CD4-positive, alpha-beta T cell (primary cell): ENCODE measurements around the gene ITGAE. TPM values are rescaled to one million over a fixed set of nuclear protein-coding genes. Genes with fewer than 3 reads are reported as not detected.

Source experiments
- ATAC-seq: fragments of 200-7000 bp; cut with Tn5 transposase; one replicate; pipeline ENCODE4 v1.10.0; 2022; ENCODE audit warnings: mild to moderate bottlenecking; ENCODE audit not compliant: poor library complexity
- CTCF ChIA-PET: fragments of 350-600 bp; sonication (Branson Sonifier 250); formaldehyde crosslinking; loops from one replicate; lab custom pipeline; 2021; ENCODE audit warnings: antibody characterized with exemption, inconsistent platforms; lab: Charles Lee
- POLR2A ChIA-PET: fragments of 350-600 bp; sonication (Branson Sonifier 250); formaldehyde crosslinking; loops from one replicate; lab custom pipeline; 2021; ENCODE audit warnings: antibody characterized with exemption, inconsistent platforms; lab: Charles Lee
- DNase-seq, 14 experiments: peaks; one replicate each; pipeline ENCODE4 v3.0.0-alpha.2; 2013 to 2020; ENCODE audit warnings: mixed read lengths in 2 of 14
- H3K27ac ChIP-seq, 2 donors: one replicate each; pipeline versions ENCODE4 v1.5.1 to v1.7.0; 2013; ENCODE audit warnings: low read length in 2 of 2, low read depth in 1 of 2, mild to moderate bottlenecking in 1 of 2
- H3K27me3 ChIP-seq, 2 experiments: 1 replicate in 1 of 2; 2 replicates in 1 of 2; pipeline versions ENCODE4 v1.6.1 to v1.7.0; 2013; ENCODE audit warnings: low read length in 2 of 2, control low read depth in 1 of 2, mild to moderate bottlenecking in 1 of 2, moderate library complexity in 1 of 2; ENCODE audit not compliant: insufficient read depth in 2 of 2, control insufficient read depth in 1 of 2
- H3K36me3 ChIP-seq: one replicate; pipeline ENCODE4 v1.6.1; 2013; ENCODE audit warnings: low read length, control low read depth; ENCODE audit not compliant: insufficient read depth
- H3K4me1 ChIP-seq: one replicate; pipeline ENCODE4 v1.6.1; 2013; ENCODE audit warnings: low read length, control low read depth; ENCODE audit not compliant: insufficient read depth
- H3K4me3 ChIP-seq: one replicate; pipeline ENCODE4 v1.5.1; 2013; ENCODE audit warnings: mild to moderate bottlenecking, low read length, moderate library complexity
- H3K9me3 ChIP-seq, 2 experiments: 1 replicate in 1 of 2; 2 replicates in 1 of 2; pipeline versions ENCODE4 v1.6.1 to v1.7.0; 2013; ENCODE audit warnings: low read length in 2 of 2, mild to moderate bottlenecking in 2 of 2, control low read depth in 1 of 2, moderate library complexity in 1 of 2; ENCODE audit not compliant: control insufficient read depth in 1 of 2, insufficient read depth in 1 of 2
- H3K27ac Mint-ChIP-seq: one replicate; pipeline ENCODE4 v1.8.0; 2020; ENCODE audit warnings: mixed read lengths
- H3K27me3 Mint-ChIP-seq: one replicate; pipeline ENCODE4 v1.8.0; 2021; ENCODE audit warnings: mixed read lengths
- H3K36me3 Mint-ChIP-seq: one replicate; pipeline ENCODE4 v1.8.0; 2021; ENCODE audit warnings: low read depth, mixed read lengths
- H3K4me1 Mint-ChIP-seq: one replicate; pipeline ENCODE4 v1.8.0; 2021; ENCODE audit warnings: low read depth, mixed read lengths
- H3K4me3 Mint-ChIP-seq: one replicate; pipeline ENCODE4 v1.8.0; 2020; ENCODE audit warnings: mild to moderate bottlenecking, mixed read lengths
- H3K9me3 Mint-ChIP-seq: one replicate; pipeline ENCODE4 v1.8.0; 2020; ENCODE audit warnings: mixed read lengths
- CTCF ChIP-seq: fragments of 200-600 bp; IDR thresholded peaks from one replicate; pipeline ENCODE4 v1.8.0; 2022; ENCODE audit warnings: antibody characterized with exemption, mild to moderate bottlenecking
- intact Hi-C, 2 experiments: fragments of 100-400 bp; cut with DNase I in 1 of 2; cut with micrococcal nuclease in 1 of 2; formaldehyde crosslinking; loops; one replicate each; pipeline versions ENCODE4 v1.15.1 to v1.9.0; 2023 to 2025; cut with DNase I, micrococcal nuclease
- total RNA-seq, 174 experiments: library from RNA in 2 of 174; stranded (reverse) in 2 of 174; gene quantifications; one replicate each; pipeline ENCODE4 v1.2.3 and lab custom pipeline; 2021 to 2026

Gene ITGAE
- total RNA-seq, 2 experiments from 2014 or later, result 15.8 to 18.3 TPM

- POLR2A ChIA-PET, result interaction anchor here (1.8 to 2.5 kb wide), 2 partner anchors 90 to 146 kb away, joined by 4 to 14 read pairs; no protein-coding TSS in a partner anchor
- H3K4me1 Mint-ChIP-seq, result peaks cover 6% of the 10 kb centered on the region
- peaks cover 62% of the 10 kb centered on the region for H3K36me3 ChIP-seq
- CTCF ChIA-PET, result interaction anchor here (0.6 to 5.3 kb wide), 3 partner anchors 17 to 107 kb away, joined by 3 to 106 read pairs (median 22); partner anchors contain the start of gene NCBP3
- H3K4me1 ChIP-seq, result no peaks in the 10 kb centered on the region
- intact Hi-C loops, result loop anchor here in 1 of 2 experiments (10.0 kb wide), 1 partner anchor 784 kb away; no protein-coding TSS in a partner anchor
- H3K27me3 ChIP-seq, result no peaks in the 10 kb centered on the region
- H3K9me3 Mint-ChIP-seq, result no peaks in the 10 kb centered on the region
- no peaks in the 10 kb centered on the region for H3K9me3 ChIP-seq
- TF ChIP-seq CTCF, result no peak
- no peak overlapping the region for H3K4me3 ChIP-seq
- no peak overlapping the region for H3K27ac ChIP-seq
- DNase-seq, result no peak
- peaks cover 68% of the 10 kb centered on the region for H3K36me3 Mint-ChIP-seq
- no peak for ATAC-seq
- H3K27me3 Mint-ChIP-seq, result no peaks in the 10 kb centered on the region
- H3K4me3 Mint-ChIP-seq, result no peak overlapping the region
- H3K27ac Mint-ChIP-seq, result no peak overlapping the region
Observed at GRCh38 chr17:3828151-3828851, 27.3 kb upstream of the ITGAE start.

GRCh38 chr17:3827124-3827773 is 26.3 kb upstream of the ITGAE start:
- DNase-seq (peak; percentile 44 to 85 (median 66)), ATAC-seq (peak; percentile 67)
- no peaks in the 10 kb centered on the region for H3K27me3 Mint-ChIP-seq
- H3K27ac Mint-ChIP-seq, result no peak overlapping the region
- intact Hi-C loops, result loop anchor here (1.0 to 10.0 kb wide), 4 partner anchors 90 to 782 kb away; no protein-coding TSS in a partner anchor
- peaks cover 6% of the 10 kb centered on the region for H3K4me1 Mint-ChIP-seq
- Histone ChIP-seq H3K36me3 (peaks cover 66% of the 10 kb centered on the region), H3K4me1 (no peaks in the 10 kb centered on the region), H3K9me3 (no peaks in the 10 kb centered on the region), H3K27ac (no peak overlapping the region), H3K27me3 (no peaks in the 10 kb centered on the region), H3K4me3 (no peak overlapping the region)
- ChIA-PET POLR2A (interaction anchor here (0.7 to 2.5 kb wide), 4 partner anchors 19 to 145 kb away, joined by 3 to 14 read pairs (median 4); partner anchors contain the start of gene NCBP3), CTCF (interaction anchor here (0.6 to 5.3 kb wide), 11 partner anchors 9 to 145 kb away, joined by 3 to 106 read pairs (median 3); partner anchors contain the start of gene NCBP3)
- no peak overlapping the region for H3K4me3 Mint-ChIP-seq
- peak; percentile 84 for TF ChIP-seq CTCF
- peaks cover 74% of the 10 kb centered on the region for H3K36me3 Mint-ChIP-seq
- H3K9me3 Mint-ChIP-seq, result no peaks in the 10 kb centered on the region

DNA sequence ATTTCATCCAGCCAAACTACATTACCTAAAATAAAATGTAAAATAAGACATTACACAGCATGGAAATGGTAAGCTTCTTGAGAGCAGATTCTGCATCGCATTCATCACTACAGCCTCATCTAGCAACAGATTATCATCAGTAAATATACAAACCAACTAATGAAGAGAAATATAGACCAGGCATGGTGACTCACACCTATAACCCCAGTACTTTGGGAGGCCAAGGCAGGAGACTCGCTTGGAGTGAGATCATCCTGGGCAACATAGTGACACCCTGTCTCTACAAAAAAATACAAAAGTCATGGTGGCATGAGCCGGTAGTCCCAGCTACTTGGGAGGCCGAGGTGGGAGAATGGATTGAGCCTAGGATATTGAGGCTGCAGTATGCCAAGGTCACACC is 25.2 kb upstream of the ITGAE start:
- ChIA-PET CTCF (interaction anchor here (1.6 to 5.3 kb wide), 4 partner anchors 19 to 144 kb away, joined by 3 to 106 read pairs (median 13); partner anchors contain the start of gene NCBP3), POLR2A (interaction anchor here (1.7 kb wide), 1 partner anchor 88 kb away, joined by 6 read pairs; no protein-coding TSS in a partner anchor)
- Mint-ChIP-seq H3K9me3 (no peaks in the 10 kb centered on the region), H3K4me1 (peaks cover 6% of the 10 kb centered on the region), H3K36me3 (peaks cover 84% of the 10 kb centered on the region), H3K4me3 (no peak overlapping the region), H3K27ac (no peak overlapping the region), H3K27me3 (no peaks in the 10 kb centered on the region)
- intact Hi-C loops, result loop anchor here (2.0 to 10.0 kb wide), 2 partner anchors 143 to 781 kb away; no protein-coding TSS in a partner anchor
- H3K4me1 ChIP-seq, result no peaks in the 10 kb centered on the region
- no peak for DNase-seq
- H3K36me3 ChIP-seq, result peaks cover 75% of the 10 kb centered on the region
- TF ChIP-seq CTCF, result no peak
- H3K9me3 ChIP-seq, result no peaks in the 10 kb centered on the region
- no peak overlapping the region for H3K27ac ChIP-seq
- H3K4me3 ChIP-seq, result no peak overlapping the region
- ATAC-seq, result no peak
- no peaks in the 10 kb centered on the region for H3K27me3 ChIP-seq
